ENCODE data around the gene SPATA31E1.
A peak's percentile ranks its signal among the peaks of the same experiment; 100 is the strongest.

SPATA31E1 gene

GRCh38 chr9:87871425-87872078 lies 11.1 kb upstream of the SPATA31E1 start:
- no peak for DNase-seq (ENCODE audit: low read depth)
- no peak overlapping the region for H3K4me3 ChIP-seq (ENCODE audit: low read length)
- TF ChIP-seq, protein P1, sequence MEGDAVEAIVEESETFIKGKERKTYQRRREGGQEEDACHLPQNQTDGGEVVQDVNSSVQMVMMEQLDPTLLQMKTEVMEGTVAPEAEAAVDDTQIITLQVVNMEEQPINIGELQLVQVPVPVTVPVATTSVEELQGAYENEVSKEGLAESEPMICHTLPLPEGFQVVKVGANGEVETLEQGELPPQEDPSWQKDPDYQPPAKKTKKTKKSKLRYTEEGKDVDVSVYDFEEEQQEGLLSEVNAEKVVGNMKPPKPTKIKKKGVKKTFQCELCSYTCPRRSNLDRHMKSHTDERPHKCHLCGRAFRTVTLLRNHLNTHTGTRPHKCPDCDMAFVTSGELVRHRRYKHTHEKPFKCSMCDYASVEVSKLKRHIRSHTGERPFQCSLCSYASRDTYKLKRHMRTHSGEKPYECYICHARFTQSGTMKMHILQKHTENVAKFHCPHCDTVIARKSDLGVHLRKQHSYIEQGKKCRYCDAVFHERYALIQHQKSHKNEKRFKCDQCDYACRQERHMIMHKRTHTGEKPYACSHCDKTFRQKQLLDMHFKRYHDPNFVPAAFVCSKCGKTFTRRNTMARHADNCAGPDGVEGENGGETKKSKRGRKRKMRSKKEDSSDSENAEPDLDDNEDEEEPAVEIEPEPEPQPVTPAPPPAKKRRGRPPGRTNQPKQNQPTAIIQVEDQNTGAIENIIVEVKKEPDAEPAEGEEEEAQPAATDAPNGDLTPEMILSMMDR (conservative IDR thresholded peaks at IDR 0.05; ENCODE audit: low read length): no peak

- DNase-seq (ENCODE audit: low read depth): peak; percentile 29
- no peak overlapping the region for H3K4me3 ChIP-seq (ENCODE audit: low read length)
- TF ChIP-seq, protein P1 (conservative IDR thresholded peaks at IDR 0.05; ENCODE audit: low read length): no peak
Measured at GRCh38 chr9:87872079-87872624, 10.5 kb upstream of the SPATA31E1 start.

GRCh38 chr9:87873607-87874303 lies 8.9 kb upstream of the SPATA31E1 start:
- no peak overlapping the region for H3K4me3 ChIP-seq (ENCODE audit: low read length)
- DNase-seq (ENCODE audit: low read depth): no peak
- TF ChIP-seq, protein P1 (conservative IDR thresholded peaks at IDR 0.05; ENCODE audit: low read length): no peak

DNA sequence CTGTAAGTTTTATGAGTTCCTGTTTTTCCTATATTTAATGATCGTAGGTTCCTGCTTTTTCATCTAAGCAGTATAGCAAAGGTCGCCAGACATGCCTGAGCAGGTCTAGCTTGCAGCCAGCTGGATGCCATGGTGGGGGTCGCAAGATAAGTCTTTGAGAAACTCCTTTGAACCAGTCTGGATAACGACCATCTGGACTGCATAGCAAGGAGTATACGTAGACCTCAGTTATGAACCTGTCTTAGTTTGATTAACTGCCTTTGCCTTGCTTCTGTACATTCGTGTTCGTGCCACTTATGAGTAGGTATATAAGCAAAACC lies 8.4 kb upstream of the SPATA31E1 start:
- no peak overlapping the region for H3K4me3 ChIP-seq (ENCODE audit: low read length)
- TF ChIP-seq, protein P1 (conservative IDR thresholded peaks at IDR 0.05; ENCODE audit: low read length): no peak
- DNase-seq (ENCODE audit: low read depth): no peak

DNA sequence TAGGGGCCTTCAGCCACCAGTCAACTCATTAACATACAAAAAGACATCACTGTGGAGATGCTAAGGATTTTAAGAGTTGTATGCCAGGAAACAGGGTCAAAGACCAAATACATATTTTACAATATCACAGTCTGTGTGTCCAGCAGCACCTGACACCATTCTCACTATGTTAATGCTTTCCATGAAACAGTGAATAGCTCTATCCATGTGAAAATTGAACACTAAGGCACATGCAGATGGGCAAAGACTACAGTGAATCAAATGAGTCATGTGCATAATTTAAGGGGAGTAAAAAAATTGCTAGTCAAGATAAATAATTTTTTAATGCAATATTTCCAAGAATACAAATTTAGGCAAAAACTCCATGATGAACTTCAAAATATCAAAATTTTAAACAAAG lies 7.6 kb upstream of the SPATA31E1 start:
- no peak for DNase-seq (ENCODE audit: low read depth)
- TF ChIP-seq, protein P1 (conservative IDR thresholded peaks at IDR 0.05; ENCODE audit: low read length): no peak
- no peak overlapping the region for H3K4me3 ChIP-seq (ENCODE audit: low read length)

GRCh38 chr9:87875831-87876545 lies 6.7 kb upstream of the SPATA31E1 start:
- no peak for DNase-seq (ENCODE audit: low read depth)
- H3K4me3 ChIP-seq (ENCODE audit: low read length): no peak overlapping the region
- TF ChIP-seq, protein P1 (conservative IDR thresholded peaks at IDR 0.05; ENCODE audit: low read length): no peak
